H9 (cell line): ENCODE results near the gene IL15RA. TPM values are rescaled to one million over a fixed set of nuclear protein-coding genes. Genes with fewer than 3 reads are reported as not detected.

Source experiments
- DNase-seq: peaks from one replicate; pipeline ENCODE4 v3.0.0-alpha.2; 2017
- H2AFZ ChIP-seq: one replicate; pipeline ENCODE4 v1.6.1; 2013; ENCODE audit warnings: mild to moderate bottlenecking, low read length, control low read depth, moderate library complexity
- H2AK5ac ChIP-seq: 2 replicates; pipeline ENCODE4 v1.6.1; 2013; ENCODE audit warnings: low read length, control low read depth, mixed read lengths; ENCODE audit not compliant: insufficient read length
- H2BK120ac ChIP-seq: one replicate; pipeline ENCODE4 v1.6.1; 2013; ENCODE audit warnings: low read depth, mild to moderate bottlenecking, low read length, control low read depth, inconsistent platforms; ENCODE audit not compliant: poor library complexity, severe bottlenecking
- H2BK12ac ChIP-seq: 2 replicates; pipeline ENCODE4 v1.6.1; 2013; ENCODE audit warnings: low read length, control low read depth, mixed read lengths, low read depth; ENCODE audit not compliant: insufficient read length
- H2BK15ac ChIP-seq: 2 replicates; pipeline ENCODE4 v1.6.1; 2013; ENCODE audit warnings: low read depth, low read length, control low read depth
- H2BK20ac ChIP-seq: one replicate; pipeline ENCODE4 v1.6.1; 2013; ENCODE audit warnings: low read depth, mild to moderate bottlenecking, low read length, control low read depth, inconsistent platforms; ENCODE audit not compliant: poor library complexity, severe bottlenecking
- H2BK5ac ChIP-seq: 2 replicates; pipeline ENCODE4 v1.6.1; 2013; ENCODE audit warnings: low read length, control low read depth, mixed read lengths; ENCODE audit not compliant: insufficient read length
- H3K14ac ChIP-seq: 2 replicates; pipeline ENCODE4 v1.6.1; 2013; ENCODE audit warnings: low read length, control low read depth; ENCODE audit not compliant: insufficient read depth
- H3K18ac ChIP-seq: 2 replicates; pipeline ENCODE4 v1.6.1; 2013; ENCODE audit warnings: low read depth, mild to moderate bottlenecking, mixed read lengths, low read length, control low read depth; ENCODE audit not compliant: insufficient read length
- H3K23ac ChIP-seq: 2 replicates; pipeline ENCODE4 v1.6.1; 2013; ENCODE audit warnings: low read length, control low read depth, mixed read lengths, low read depth; ENCODE audit not compliant: insufficient read length
- H3K23me2 ChIP-seq: 2 replicates; pipeline ENCODE4 v1.6.1; 2013; ENCODE audit warnings: low read depth, mild to moderate bottlenecking, mixed read lengths, low read length, control low read depth; ENCODE audit not compliant: insufficient read length, poor library complexity, severe bottlenecking
- H3K27ac ChIP-seq: 2 replicates; pipeline ENCODE4 v1.5.1; 2013; ENCODE audit warnings: low read length, control low read depth, mixed read lengths, low read depth; ENCODE audit not compliant: insufficient read length
- H3K27me3 ChIP-seq: 2 replicates; pipeline ENCODE4 v1.6.1; 2013; ENCODE audit warnings: low read length, control low read depth, inconsistent platforms; ENCODE audit not compliant: insufficient read depth
- H3K4ac ChIP-seq: 2 replicates; pipeline ENCODE4 v1.6.1; 2013; ENCODE audit warnings: low read depth, mild to moderate bottlenecking, control low read depth, inconsistent platforms, low read length, moderate library complexity
- H3K4me1 ChIP-seq: 2 replicates; pipeline ENCODE4 v1.6.1; 2013; ENCODE audit warnings: low read length, control low read depth, inconsistent platforms; ENCODE audit not compliant: insufficient read depth
- H3K4me2 ChIP-seq: 2 replicates; pipeline ENCODE4 v1.6.1; 2013; ENCODE audit warnings: low read length, control low read depth, mixed read lengths; ENCODE audit not compliant: insufficient read length, insufficient read depth
- H3K56ac ChIP-seq: 2 replicates; pipeline ENCODE4 v1.6.1; 2013; ENCODE audit warnings: low read depth, mild to moderate bottlenecking, mixed read lengths, low read length, control low read depth; ENCODE audit not compliant: insufficient read length
- H3K79me1 ChIP-seq: 2 replicates; pipeline ENCODE4 v1.6.1; 2013; ENCODE audit warnings: low read depth, mild to moderate bottlenecking, moderate library complexity, low read length, control low read depth, inconsistent platforms; ENCODE audit not compliant: insufficient read depth, poor library complexity, severe bottlenecking
- H3K79me2 ChIP-seq: 2 replicates; pipeline ENCODE4 v1.6.1; 2013; ENCODE audit warnings: low read length, control low read depth, inconsistent platforms; ENCODE audit not compliant: insufficient read depth
- H3K9ac ChIP-seq: 2 replicates; pipeline ENCODE4 v1.6.1; 2013; ENCODE audit warnings: low read length, control low read depth, mixed read lengths; ENCODE audit not compliant: insufficient read length; ENCODE audit errors: extremely low read depth
- H3K9me3 ChIP-seq: one replicate; pipeline ENCODE4 v1.6.1; 2013; ENCODE audit warnings: low read depth, low read length, inconsistent platforms; ENCODE audit not compliant: control insufficient read depth
- H3T11ph ChIP-seq: one replicate; pipeline ENCODE4 v1.6.1; 2013; ENCODE audit warnings: mild to moderate bottlenecking, low read length, control low read depth, inconsistent platforms
- H4K20me1 ChIP-seq: one replicate; pipeline ENCODE4 v1.6.1; 2013; ENCODE audit not compliant: control insufficient read depth, insufficient read length, insufficient read depth
- H4K5ac ChIP-seq: 2 replicates; pipeline ENCODE4 v1.6.1; 2013; ENCODE audit warnings: low read depth, mild to moderate bottlenecking, mixed read lengths, low read length, control low read depth; ENCODE audit not compliant: insufficient read length
- H4K8ac ChIP-seq: replicated peaks from 2 replicates; pipeline ENCODE4 v1.6.1; 2013; ENCODE audit warnings: low read length, control low read depth, mixed read lengths, low read depth; ENCODE audit not compliant: insufficient read length
- H4K91ac ChIP-seq: 2 replicates; pipeline ENCODE4 v1.6.1; 2013; ENCODE audit warnings: low read depth, mild to moderate bottlenecking, moderate library complexity, mixed read lengths, low read length, control low read depth; ENCODE audit not compliant: insufficient read length
- H3K27ac Mint-ChIP-seq, 3 experiments: 2 replicates in 2 of 3; 3 replicates in 1 of 3; pipeline ENCODE4 v1.8.0; 2020 to 2021; ENCODE audit warnings: mixed read lengths in 3 of 3, mild to moderate bottlenecking in 1 of 3, moderate library complexity in 1 of 3
- H3K27me3 Mint-ChIP-seq: 2 replicates; pipeline ENCODE4 v1.8.0; 2021; ENCODE audit warnings: low read depth, mild to moderate bottlenecking, moderate library complexity, mixed read lengths
- H3K36me3 Mint-ChIP-seq, 3 experiments: 2 replicates in 2 of 3; 3 replicates in 1 of 3; pipeline ENCODE4 v1.8.0; 2020 to 2021; ENCODE audit warnings: low read depth in 3 of 3, mixed read lengths in 3 of 3; ENCODE audit not compliant: insufficient read depth in 1 of 3
- H3K4me1 Mint-ChIP-seq, 2 experiments: 2 replicates each; pipeline ENCODE4 v1.8.0; 2020; ENCODE audit warnings: mixed read lengths in 2 of 2
- H3K4me3 Mint-ChIP-seq, 2 experiments: 2 replicates in 1 of 2; 3 replicates in 1 of 2; pipeline ENCODE4 v1.8.0; 2020 to 2021; ENCODE audit warnings: mild to moderate bottlenecking in 2 of 2, mixed read lengths in 2 of 2, moderate library complexity in 1 of 2
- H3K9me3 Mint-ChIP-seq, 2 experiments: 2 replicates in 1 of 2; 3 replicates in 1 of 2; pipeline ENCODE4 v1.8.0; 2020; ENCODE audit warnings: mild to moderate bottlenecking in 2 of 2, mixed read lengths in 2 of 2, moderate library complexity in 1 of 2
- WGBS: extraction: QIAGEN DNeasy Blood & Tissue Kit; methylation state at CpG from one replicate; pipeline ENCODE4 v1.1.7; 2013; ENCODE audit warnings: missing lambda C conversion rate, low lambda C conversion rate, mixed read lengths; ENCODE audit not compliant: insufficient read length; ENCODE audit errors: extremely low coverage; 5-methylcytosine and 5-hydroxymethylcytosine counted together
- total RNA-seq: library from RNA; stranded (reverse); gene quantifications from 2 replicates; pipeline ENCODE4 v1.2.1, GENCODE V29; 2021
- TF ChIP-seq, protein P1 (sequence below): fragments of 200-600 bp; sonication (generic); conservative IDR thresholded peaks from 3 replicates; pipeline ENCODE4 v1.8.0; 2021; ENCODE audit warnings: antibody characterized with exemption, mild to moderate bottlenecking

The IL15RA gene
- total RNA-seq, 1 experiment from 2014 or later = 0.31 TPM

DNA sequence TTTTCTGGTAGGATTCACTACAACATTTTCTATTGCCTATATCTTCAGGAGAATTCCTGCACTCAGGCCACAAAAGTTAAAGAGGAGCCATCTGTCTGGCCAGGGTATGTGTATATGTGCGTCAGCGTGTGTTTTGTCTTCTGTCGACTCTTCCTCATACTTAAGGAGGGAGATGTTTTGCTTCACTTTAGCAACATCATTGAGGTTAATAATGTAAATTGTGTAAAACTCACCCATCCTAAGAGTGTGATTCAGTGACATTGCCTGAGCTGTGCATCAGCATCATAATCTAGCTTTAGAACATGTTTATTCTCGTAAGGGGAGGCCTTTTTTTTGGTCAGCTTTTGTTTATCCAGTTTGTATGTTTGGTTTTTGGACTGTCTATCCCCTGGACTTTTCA, 63.6 kb downstream of the IL15RA start:
- Histone ChIP-seq H3K4me2 (no peak overlapping the region), H4K20me1 (no peaks in the 10 kb centered on the region), H2BK120ac (no peak overlapping the region), H3K56ac (no peak overlapping the region), H3K9ac (no peak overlapping the region), H3K18ac (no peak overlapping the region), H3K27ac (no peak overlapping the region), H2BK5ac (no peak overlapping the region), H3K23ac (no peak overlapping the region), H3K23me2 (no peaks in the 10 kb centered on the region), H4K5ac (no peak overlapping the region), H3T11ph (no peak overlapping the region), H4K8ac (no peak overlapping the region), H2BK12ac (no peak overlapping the region), H2AK5ac (no peak overlapping the region), H2BK15ac (no peak overlapping the region), H3K4me1 (no peaks in the 10 kb centered on the region), H4K91ac (no peak overlapping the region), H3K14ac (no peak overlapping the region), H2AFZ (no peak overlapping the region), H3K27me3 (no peaks in the 10 kb centered on the region), H3K4ac (no peak overlapping the region), H3K9me3 (no peaks in the 10 kb centered on the region), H3K79me2 (no peaks in the 10 kb centered on the region), H3K79me1 (no peaks in the 10 kb centered on the region), H2BK20ac (no peak overlapping the region)
- Mint-ChIP-seq H3K36me3 (peaks cover 61 to 91% (median 86%) of the 10 kb centered on the region in 3 experiments), H3K4me1 (no peaks in the 10 kb centered on the region), H3K9me3 (no peaks in the 10 kb centered on the region), H3K27me3 (no peaks in the 10 kb centered on the region), H3K27ac (no peak overlapping the region), H3K4me3 (no peak overlapping the region)
- TF ChIP-seq, protein P1, sequence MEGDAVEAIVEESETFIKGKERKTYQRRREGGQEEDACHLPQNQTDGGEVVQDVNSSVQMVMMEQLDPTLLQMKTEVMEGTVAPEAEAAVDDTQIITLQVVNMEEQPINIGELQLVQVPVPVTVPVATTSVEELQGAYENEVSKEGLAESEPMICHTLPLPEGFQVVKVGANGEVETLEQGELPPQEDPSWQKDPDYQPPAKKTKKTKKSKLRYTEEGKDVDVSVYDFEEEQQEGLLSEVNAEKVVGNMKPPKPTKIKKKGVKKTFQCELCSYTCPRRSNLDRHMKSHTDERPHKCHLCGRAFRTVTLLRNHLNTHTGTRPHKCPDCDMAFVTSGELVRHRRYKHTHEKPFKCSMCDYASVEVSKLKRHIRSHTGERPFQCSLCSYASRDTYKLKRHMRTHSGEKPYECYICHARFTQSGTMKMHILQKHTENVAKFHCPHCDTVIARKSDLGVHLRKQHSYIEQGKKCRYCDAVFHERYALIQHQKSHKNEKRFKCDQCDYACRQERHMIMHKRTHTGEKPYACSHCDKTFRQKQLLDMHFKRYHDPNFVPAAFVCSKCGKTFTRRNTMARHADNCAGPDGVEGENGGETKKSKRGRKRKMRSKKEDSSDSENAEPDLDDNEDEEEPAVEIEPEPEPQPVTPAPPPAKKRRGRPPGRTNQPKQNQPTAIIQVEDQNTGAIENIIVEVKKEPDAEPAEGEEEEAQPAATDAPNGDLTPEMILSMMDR = no peak
- DNase-seq = no peak
- WGBS = no CpG with 5 or more reads among the region's 4 CpGs
